Mucosa of descending colon (tissue), 3 donors: ENCODE data around the gene FSTL4. TPM values are rescaled to one million over a fixed set of nuclear protein-coding genes. Genes with fewer than 3 reads are reported as not detected.

Experiments used
- ATAC-seq: fragments of 200-7000 bp; cut with Tn5 transposase; one replicate; pipeline ENCODE4 v1.9.1; 2020; ENCODE audit warnings: mild to moderate bottlenecking, moderate library complexity
- DNase-seq, 3 donors: peaks; one replicate each; pipeline ENCODE4 v3.0.0-alpha.2; 2020
- H3K36me3 ChIP-seq: fragments of 200-600 bp; one replicate; pipeline ENCODE4 v1.8.0; 2021; ENCODE audit warnings: low read depth, mild to moderate bottlenecking
- H3K4me1 ChIP-seq: fragments of 200-600 bp; one replicate; pipeline ENCODE4 v1.8.0; 2021; ENCODE audit warnings: low read depth, mild to moderate bottlenecking
- H3K4me3 ChIP-seq: fragments of 200-600 bp; one replicate; pipeline ENCODE4 v1.8.0; 2021; ENCODE audit warnings: mild to moderate bottlenecking
- H3K9me3 ChIP-seq: fragments of 200-600 bp; one replicate; pipeline ENCODE4 v1.8.0; 2021; ENCODE audit warnings: mild to moderate bottlenecking
- CTCF ChIP-seq: fragments of 200-600 bp; IDR thresholded peaks from one replicate; pipeline ENCODE4 v1.8.0; 2022; ENCODE audit warnings: antibody characterized with exemption, mild to moderate bottlenecking
- intact Hi-C, 2 donors: fragments of 100-400 bp; cut with DNase I in 1 of 2; cut with micrococcal nuclease in 1 of 2; formaldehyde crosslinking; loops; one replicate each; pipeline versions ENCODE4 v1.11.0 to v1.11.1; 2022; cut with DNase I, micrococcal nuclease
- long read RNA-seq, 2 donors: library from polyadenylated mRNA; unstranded; transcript quantifications; one replicate each; pipeline ENCODE4 v2.0.0, GENCODE V29; 2019 to 2021
- total RNA-seq, 3 donors: library from RNA; stranded (reverse); fragmentation: NEBNext Ultra II Directional in 2 of 3; extraction: Animal tissue kit (Norgen Biotek cat#: 25700) in 2 of 3; gene quantifications; one replicate each; pipeline versions ENCODE4 v1.2.1 to v1.2.4, GENCODE V29; 2021 to 2023
- donor health status: DM: no; HTN: no; CAD: no; lungs with moderate emphysema.
- donor health status: DM: no; HTN: no; CAD: no.
- donor health status: DM: no; HTN: yes; CAD: no.

FSTL4 gene
- under 1 TPM; 0.29 to 0.77 (median 0.57) TPM for total RNA-seq
- long read RNA-seq, donor 1, result 0 reads
- long read RNA-seq, donor 2, result 0 reads

- peak; percentile 43 to 66 (median 53) for DNase-seq
- no peak for TF ChIP-seq CTCF
- Histone ChIP-seq H3K36me3 (no peaks in the 10 kb centered on the region), H3K4me1 (peaks cover 14% of the 10 kb centered on the region), H3K4me3 (no peak within 1 kb of the TSS), H3K9me3 (no peaks in the 10 kb centered on the region)
- peak; percentile 75 for ATAC-seq
- intact Hi-C loops, result no loop called here
Observed at GRCh38 chr5:133612249-133612860, at the start of gene FSTL4. Gene FSTL4 (minus strand): TSS chr5:133612541.

- no peaks in the 10 kb centered on the region for H3K36me3 ChIP-seq
- DNase-seq, result no peak
- H3K9me3 ChIP-seq, result no peaks in the 10 kb centered on the region
- H3K4me1 ChIP-seq, result no peaks in the 10 kb centered on the region
- intact Hi-C loops, result no loop called here
- no peak overlapping the region for H3K4me3 ChIP-seq
- TF ChIP-seq CTCF, result no peak
- ATAC-seq, result no peak
Observed at GRCh38 chr5:133661389-133661788, 49.0 kb upstream of the FSTL4 start.

GRCh38 chr5:133658327-133658726, 46.0 kb upstream of the FSTL4 start:
- H3K36me3 ChIP-seq, result no peaks in the 10 kb centered on the region
- H3K4me1 ChIP-seq, result no peaks in the 10 kb centered on the region
- DNase-seq (no peak), ATAC-seq (no peak)
- intact Hi-C loops, result no loop called here
- no peak for TF ChIP-seq CTCF
- H3K9me3 ChIP-seq, result no peaks in the 10 kb centered on the region
- no peak overlapping the region for H3K4me3 ChIP-seq

GRCh38 chr5:133657036-133657435, 44.7 kb upstream of the FSTL4 start:
- no peak for TF ChIP-seq CTCF
- H3K36me3 ChIP-seq, result no peaks in the 10 kb centered on the region
- H3K4me3 ChIP-seq, result no peak overlapping the region
- H3K4me1 ChIP-seq, result no peaks in the 10 kb centered on the region
- H3K9me3 ChIP-seq, result no peaks in the 10 kb centered on the region
- ATAC-seq (no peak), DNase-seq (no peak)
- intact Hi-C loops, result no loop called here

GRCh38 chr5:133655966-133656365, 43.6 kb upstream of the FSTL4 start:
- Histone ChIP-seq H3K9me3 (no peaks in the 10 kb centered on the region), H3K4me1 (no peaks in the 10 kb centered on the region), H3K36me3 (no peaks in the 10 kb centered on the region), H3K4me3 (no peak overlapping the region)
- DNase-seq, result no peak
- ATAC-seq, result no peak
- TF ChIP-seq CTCF, result no peak
- intact Hi-C loops, result no loop called here

- Histone ChIP-seq H3K36me3 (no peaks in the 10 kb centered on the region), H3K4me1 (no peaks in the 10 kb centered on the region), H3K4me3 (no peak overlapping the region), H3K9me3 (no peaks in the 10 kb centered on the region)
- TF ChIP-seq CTCF, result no peak
- no peak for ATAC-seq
- intact Hi-C loops, result no loop called here
- no peak for DNase-seq
Observed at GRCh38 chr5:133653760-133654049, 41.4 kb upstream of the FSTL4 start.
